Panc1 (cell line): Measurements from ENCODE around the gene TUBE1. TPM values are rescaled to one million over a fixed set of nuclear protein-coding genes. Genes with fewer than 3 reads are reported as not detected.

ENCODE experiments used
- ATAC-seq: fragments of 200-7000 bp; cut with Tn5 transposase; 2 replicates; pipeline ENCODE4 v1.9.1; 2020; ENCODE audit warnings: mild to moderate bottlenecking, moderate library complexity
- BruUV-seq: library from RNA; stranded (reverse); fragments of 400-500 nt; replicated peaks from 2 replicates; lab custom pipeline; 2021; lab: Mats Ljungman, UMichigan
- CTCF ChIA-PET: fragments of 300-600 bp; sonication (Branson Sonifier 250); formaldehyde crosslinking; loops from one replicate; lab custom pipeline; 2022; ENCODE audit warnings: antibody characterized with exemption; lab: Charles Lee
- POLR2A ChIA-PET: fragments of 300-600 bp; sonication (Branson Sonifier 250); formaldehyde crosslinking; loops from one replicate; lab custom pipeline; 2022; ENCODE audit warnings: antibody characterized with exemption; lab: Charles Lee
- DNase-seq: peaks from one replicate; pipeline ENCODE4 v3.0.0-alpha.2; 2010; ENCODE audit warnings: low read depth, low spot score
- H3K27ac ChIP-seq: 2 replicates; pipeline ENCODE4 v1.5.1; 2011; ENCODE audit warnings: mild to moderate bottlenecking, low read length, inconsistent platforms
- H3K27me3 ChIP-seq: fragments of 200-500 bp; sonication (Bioruptor generic); 2 replicates; pipeline ENCODE4 v1.6.0; 2014; ENCODE audit warnings: low read length, inconsistent platforms; ENCODE audit not compliant: control insufficient read depth, insufficient read depth
- H3K36me3 ChIP-seq: fragments of 200-500 bp; sonication (Bioruptor generic); 2 replicates; pipeline ENCODE4 v1.5.1; 2014; ENCODE audit warnings: inconsistent platforms, mild to moderate bottlenecking, low read length, moderate library complexity; ENCODE audit not compliant: control insufficient read depth, insufficient read depth
- H3K4me1 ChIP-seq: 2 replicates; pipeline ENCODE4 v1.5.1; 2011; ENCODE audit warnings: inconsistent platforms, mild to moderate bottlenecking, low read length, moderate library complexity; ENCODE audit not compliant: control insufficient read depth, insufficient read depth
- H3K4me3 ChIP-seq, 2 experiments: 2 replicates each; pipeline ENCODE4 v1.5.1; 2011 to 2012; ENCODE audit warnings: low read depth in 2 of 2, low read length in 2 of 2, mild to moderate bottlenecking in 2 of 2, inconsistent platforms in 1 of 2, moderate library complexity in 1 of 2
- H3K9me3 ChIP-seq: fragments of 200-500 bp; sonication (Bioruptor generic); 2 replicates; pipeline ENCODE4 v1.5.1; 2014; ENCODE audit warnings: low read depth, mild to moderate bottlenecking, inconsistent platforms, low read length, moderate library complexity; ENCODE audit not compliant: control insufficient read depth, insufficient read depth
- CTCF ChIP-seq: fragments of 450-650 bp; IDR thresholded peaks from 2 replicates; pipeline ENCODE4 v1.5.1; 2017; ENCODE audit warnings: mild to moderate bottlenecking
- POLR2AphosphoS5 ChIP-seq: IDR thresholded peaks from 2 replicates; pipeline ENCODE4 v1.6.1; 2012; ENCODE audit warnings: mild to moderate bottlenecking, low read depth, low read length, moderate library complexity
- REST ChIP-seq, 2 experiments: IDR thresholded peaks; 2 replicates each; pipeline ENCODE4 v1.6.1; 2011 to 2012; ENCODE audit warnings: low read depth in 2 of 2, control low read depth in 1 of 2, low read length in 1 of 2, mild to moderate bottlenecking in 1 of 2, moderate library complexity in 1 of 2; ENCODE audit not compliant: insufficient read depth in 1 of 2
- SIN3A ChIP-seq: IDR thresholded peaks from 2 replicates; pipeline ENCODE4 v1.6.1; 2012; ENCODE audit warnings: low read depth, mild to moderate bottlenecking, low read length, moderate library complexity, borderline replicate concordance; ENCODE audit not compliant: insufficient read depth
- TCF7L2 ChIP-seq: IDR thresholded peaks from 2 replicates; pipeline ENCODE4 v1.6.1; 2011; ENCODE audit warnings: mild to moderate bottlenecking, low read depth, low read length, inconsistent platforms
- in situ Hi-C: cut with HindIII; loops from 2 replicates; pipeline ENCODE4 v1.10.0; 2016; ENCODE audit warnings: low sequenced_read_pairs, low pct_unique_long_range_greater_than_20kb
- intact Hi-C: fragments of 100-400 bp; cut with micrococcal nuclease; formaldehyde crosslinking; loops from one replicate; pipeline ENCODE4 v1.10.0; 2022; ENCODE audit not compliant: unreplicated experiment
- total RNA-seq: library from RNA; stranded (reverse); gene quantifications from one replicate; pipeline ENCODE4 v1.2.1, GENCODE V29; 2021; ENCODE audit not compliant: unreplicated experiment

The TUBE1 gene
- total RNA-seq, 1 experiment from 2014 or later = 22.3 TPM

GRCh38 chr6:112029045-112029822 lies 58.0 kb downstream of the TUBE1 start:
- POLR2A ChIA-PET = no interaction called here
- BruUV-seq = no TSS peak
- ATAC-seq = peak; percentile 81
- no peak overlapping the region for H3K4me3 ChIP-seq
- H3K27ac ChIP-seq = no peak overlapping the region
- intact Hi-C loops (loop anchor here (1.0 kb wide), 1 partner anchor 319 kb away; no protein-coding TSS in a partner anchor), in situ Hi-C loops (no loop called here)
- DNase-seq = peak; percentile 46
- no peak for TF ChIP-seq TCF7L2
- peak; percentile 97 for TF ChIP-seq CTCF
- CTCF ChIA-PET = interaction anchor here (1.0 kb wide), 1 partner anchor 294 kb away, joined by 3 read pairs; no protein-coding TSS in a partner anchor
- no peaks in the 10 kb centered on the region for H3K36me3 ChIP-seq
- 0 out of 2 replicates have a peak, but pooled peaks cover under 1% of the 10 kb centered on the region for H3K9me3 ChIP-seq
- peaks cover 16% of the 10 kb centered on the region for H3K27me3 ChIP-seq
- no peaks in the 10 kb centered on the region for H3K4me1 ChIP-seq

GRCh38 chr6:112027942-112028674 lies 59.2 kb downstream of the TUBE1 start:
- no peaks in the 10 kb centered on the region for H3K4me1 ChIP-seq
- intact Hi-C loops (no loop called here), in situ Hi-C loops (no loop called here)
- BruUV-seq = no TSS peak
- no peak for DNase-seq
- peaks cover 4% of the 10 kb centered on the region; the same call in 1 of the 2 replicates for H3K9me3 ChIP-seq
- no peak for TF ChIP-seq POLR2AphosphoS5
- no peak for TF ChIP-seq CTCF
- TF ChIP-seq SIN3A = no peak
- no peak for ATAC-seq
- no peaks in the 10 kb centered on the region for H3K36me3 ChIP-seq
- peaks cover 13% of the 10 kb centered on the region; the same call in 1 of the 2 replicates for H3K27me3 ChIP-seq
- CTCF ChIA-PET = interaction anchor here (1.0 kb wide), 1 partner anchor 293 kb away, joined by 3 read pairs; no protein-coding TSS in a partner anchor
- POLR2A ChIA-PET = no interaction called here
- no peak overlapping the region for H3K27ac ChIP-seq
- H3K4me3 ChIP-seq = no peak overlapping the region

GRCh38 chr6:112026933-112027332 lies 60.3 kb downstream of the TUBE1 start:
- Histone ChIP-seq H3K9me3 (peaks cover 4% of the 10 kb centered on the region; the same call in 1 of the 2 replicates), H3K36me3 (no peaks in the 10 kb centered on the region), H3K4me3 (no peak overlapping the region), H3K27ac (no peak overlapping the region), H3K27me3 (peaks cover 12% of the 10 kb centered on the region), H3K4me1 (no peaks in the 10 kb centered on the region)
- POLR2A ChIA-PET = no interaction called here
- in situ Hi-C loops = no loop called here
- ATAC-seq (no peak), DNase-seq (no peak)
- intact Hi-C loops = no loop called here
- CTCF ChIA-PET = no interaction called here
- no TSS peak for BruUV-seq
- TF ChIP-seq POLR2AphosphoS5 = no peak
- TF ChIP-seq REST (IDR thresholded peaks at IDR 0.05; ENCODE audit: insufficient read depth in 1 of 2, low read depth in 2 of 2, low read length in 1 of 2) = no peak
- no peak for TF ChIP-seq CTCF
- TF ChIP-seq TCF7L2 = no peak
- TF ChIP-seq SIN3A = no peak
